ENCODE data around the gene ASB2. TPM values are rescaled to one million over a fixed set of nuclear protein-coding genes. Genes with fewer than 3 reads are reported as not detected.

ASB2 gene
- total and polyA plus RNA-seq, 2 of the 4 experiments (the other 2 are of a cell fraction) = 0.54 to 0.77 TPM

DNA sequence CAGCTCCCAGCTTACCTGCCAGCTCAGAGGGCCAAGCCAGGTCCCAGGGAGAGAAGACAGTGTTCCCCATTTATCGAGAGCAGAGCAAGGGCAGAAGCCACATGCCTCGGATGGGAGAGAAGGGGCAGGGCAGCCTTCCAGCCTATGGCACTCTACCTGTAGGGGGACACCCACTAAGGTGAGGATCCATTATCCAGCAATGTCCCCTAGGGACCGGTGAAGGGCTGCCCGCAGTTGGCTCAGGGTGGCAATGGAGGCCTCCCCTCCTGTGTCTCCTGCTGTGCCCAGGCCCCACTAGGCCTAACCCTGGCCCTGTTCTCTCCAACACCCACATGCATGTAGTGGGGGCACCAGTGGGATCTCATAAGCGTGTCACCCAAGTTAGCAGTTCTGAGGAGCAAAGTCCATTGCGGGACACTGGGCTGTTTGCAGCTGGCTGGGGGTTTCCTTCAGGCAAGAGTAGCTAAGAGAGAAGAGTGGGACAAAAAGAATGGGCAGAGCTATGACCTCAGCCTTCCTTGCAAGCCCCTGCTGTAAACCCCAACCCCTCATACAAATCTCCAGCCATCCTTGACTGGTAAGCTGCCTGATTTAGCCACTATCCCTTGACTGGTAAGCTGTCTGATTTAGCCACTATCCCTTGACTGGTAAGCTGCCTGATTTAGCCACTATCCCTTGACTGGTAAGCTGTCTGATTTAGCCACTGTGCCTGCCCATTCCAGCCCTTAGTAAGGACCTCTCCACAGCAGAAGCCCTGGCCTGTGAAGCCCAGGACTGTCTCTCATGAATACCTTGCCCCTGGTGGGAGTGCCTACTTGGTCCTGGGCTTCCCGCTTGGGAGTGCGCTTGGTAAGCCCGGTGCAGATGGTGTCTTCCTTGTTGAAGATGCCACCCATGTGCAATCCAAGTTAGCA is 5.2 kb upstream of the ASB2 start (continued):
- TF ChIP-seq RAD21 (IDR thresholded peaks at IDR 0.05; ENCODE audit: low read length) (no peak), NFE2L2 (IDR thresholded peaks at IDR 0.05; ENCODE audit: low read depth, low read length) (no peak)

DNA sequence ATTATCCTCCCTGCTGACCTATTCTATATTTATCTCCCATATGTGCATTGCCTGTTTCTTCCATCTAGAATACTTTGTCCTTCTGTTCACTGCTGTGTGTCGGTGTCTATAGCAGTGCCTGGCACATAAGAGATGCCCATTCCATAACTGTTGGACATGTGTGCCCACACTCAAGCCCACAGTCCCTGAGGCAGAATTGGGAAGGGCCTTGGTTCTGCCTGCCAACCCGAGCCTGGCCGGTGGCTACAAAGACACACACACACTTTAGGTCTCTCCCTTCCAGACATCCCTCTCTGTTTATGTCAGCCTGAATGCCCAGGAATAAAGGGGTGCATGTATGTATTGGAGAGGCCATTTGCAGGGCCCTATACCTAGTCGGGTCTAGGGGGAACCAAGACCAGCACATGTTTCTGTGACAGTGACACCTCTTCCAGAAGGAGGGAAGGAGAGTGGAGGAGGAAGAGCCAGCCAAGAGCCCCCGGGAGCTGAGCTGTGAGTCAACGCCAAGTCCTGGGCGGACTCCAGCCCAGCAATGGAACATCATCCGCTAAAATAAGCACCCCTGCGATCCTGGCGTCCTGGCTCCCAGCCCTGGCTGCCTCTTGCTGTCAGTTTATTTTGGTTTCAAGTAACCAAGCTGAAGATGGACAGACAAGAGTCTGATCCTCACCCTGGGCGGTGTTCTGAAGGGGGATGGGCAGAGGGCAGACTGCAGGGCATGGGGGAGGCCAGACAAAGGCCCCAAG is 4.3 kb upstream of the ASB2 start:
- no peaks in the 10 kb centered on the region for H3K36me3 ChIP-seq (ENCODE audit: control insufficient read depth, insufficient read depth, low read length)
- peak overlapping the region; percentile 57 for H2BK20ac ChIP-seq (ENCODE audit: low read depth, low read length)
- 32% methylated on average over 3 of the region's 11 CpGs; no CpG with 5 or more reads in 1 of the 2 experiments for WGBS, 2 experiments (ENCODE audit: extremely low coverage in 2 of 2, insufficient read length in 1 of 2)
- TF ChIP-seq, protein P1, sequence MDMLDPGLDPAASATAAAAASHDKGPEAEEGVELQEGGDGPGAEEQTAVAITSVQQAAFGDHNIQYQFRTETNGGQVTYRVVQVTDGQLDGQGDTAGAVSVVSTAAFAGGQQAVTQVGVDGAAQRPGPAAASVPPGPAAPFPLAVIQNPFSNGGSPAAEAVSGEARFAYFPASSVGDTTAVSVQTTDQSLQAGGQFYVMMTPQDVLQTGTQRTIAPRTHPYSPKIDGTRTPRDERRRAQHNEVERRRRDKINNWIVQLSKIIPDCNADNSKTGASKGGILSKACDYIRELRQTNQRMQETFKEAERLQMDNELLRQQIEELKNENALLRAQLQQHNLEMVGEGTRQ (IDR thresholded peaks at IDR 0.05; ENCODE audit: low read depth, low read length) = no peak
- TF ChIP-seq MAZ (IDR thresholded peaks at IDR 0.05; ENCODE audit: borderline replicate concordance, low read depth, low read length) = peak; percentile 65; the same call in 1 of the 2 replicates
- H4K91ac ChIP-seq (ENCODE audit: insufficient read depth, low read depth, low read length) = peak overlapping the region; percentile 63; the same call in 1 of the 2 replicates
- H3K4me1 ChIP-seq (ENCODE audit: control insufficient read depth, insufficient read depth, low read length) = peaks cover 32% of the 10 kb centered on the region
- peak overlapping the region; percentile 19 for H2BK5ac ChIP-seq (ENCODE audit: low read depth, low read length, poor library complexity, severe bottlenecking)
- CTCF ChIA-PET = no interaction called here
- H3K27ac ChIP-seq (ENCODE audit: insufficient read depth, low read length) = no peak overlapping the region
- no peaks in the 10 kb centered on the region for H4K20me1 ChIP-seq (ENCODE audit: insufficient read depth, low read length)
- BruUV-seq (replicated peaks) = no TSS peak
- no peaks in the 10 kb centered on the region for H3K79me1 ChIP-seq (ENCODE audit: low read depth in 1 of 2, low read length in 2 of 2)
- H3K27me3 ChIP-seq (ENCODE audit: control insufficient read depth, insufficient read depth, low read length) = no peaks in the 10 kb centered on the region
- no peak overlapping the region for H3K56ac ChIP-seq (ENCODE audit: extremely low read depth, insufficient read depth, low read length)
- H3K4me3 ChIP-seq (ENCODE audit: insufficient read depth, low read depth, low read length) = no peak overlapping the region
- H4K8ac ChIP-seq (ENCODE audit: low read depth in 2 of 2, low read length in 2 of 2) = peak overlapping the region in 1 of 2 experiments; percentile 37; a peak in 2 of 4 replicates
- POLR2A ChIA-PET (ENCODE audit: unreplicated experiment) = no interaction called here
- peak overlapping the region; percentile 11; the same call in 1 of the 2 replicates for H4K5ac ChIP-seq (ENCODE audit: low read depth, low read length)
- peaks cover 34% of the 10 kb centered on the region for H3K9me1 ChIP-seq (ENCODE audit: insufficient read depth, low read length)
- dilution Hi-C loops (cut with HindIII; ENCODE audit: low sequenced_read_pairs, unreplicated experiment) = no loop called here
- H3K9ac ChIP-seq (ENCODE audit: low read depth, low read length) = no peak overlapping the region
- intact Hi-C loops (cut with micrococcal nuclease) = no loop called here
- H3K18ac ChIP-seq (ENCODE audit: low read depth, low read length) = peak overlapping the region; percentile 21; the same call in 1 of the 2 replicates
- H2AFZ ChIP-seq (replicated peaks; ENCODE audit: low read length, poor library complexity) = peak overlapping the region; percentile 52
- 0 out of 3 replicates have a peak overlapping the region, but pooled peaks have one; percentile 3 for H2BK15ac ChIP-seq (ENCODE audit: low read depth, low read length)
- peak overlapping the region; percentile 48; the same call in 1 of the 2 replicates for H2AK5ac ChIP-seq (ENCODE audit: low read depth, low read length)
- H3K14ac ChIP-seq (replicated peaks; ENCODE audit: low read depth, low read length) = peak overlapping the region; percentile 52; the same call in 1 of the 2 replicates
- H2BK120ac ChIP-seq (ENCODE audit: low read depth, low read length) = peak overlapping the region; percentile 39; the same call in 1 of the 2 replicates
- peak overlapping the region; percentile 31 for H3K4me2 ChIP-seq (ENCODE audit: low read depth, low read length)
- ATAC-seq (ENCODE audit: low read depth) = peak; percentile 45
- no peak overlapping the region for H3K23ac ChIP-seq (ENCODE audit: low read depth, low read length)
- H2AK9ac ChIP-seq (replicated peaks; ENCODE audit: low read depth, low read length, poor library complexity) = peak overlapping the region; percentile 79
- H3K4ac ChIP-seq (ENCODE audit: low read depth, low read length) = peak overlapping the region; percentile 67
- DNase-seq = peak; percentile 74
- in situ Hi-C loops (cut with MboI; ENCODE audit: low sequenced_read_pairs) = no loop called here
- peaks cover 2% of the 10 kb centered on the region; the same call in 1 of the 2 replicates for H3K9me3 ChIP-seq (ENCODE audit: control insufficient read depth, insufficient read depth, low read length)

All from IMR-90 (cell line).